HepG2 (cell line): Measurements from ENCODE around the gene TNFSF9. TPM values are rescaled to one million over a fixed set of nuclear protein-coding genes. Genes with fewer than 3 reads are reported as not detected.

ENCODE experiments used
- ATAC-seq: fragments of 200-7000 bp; cut with Tn5 transposase; 3 replicates; pipeline ENCODE4 v1.9.1; 2020; ENCODE audit warnings: mild to moderate bottlenecking, moderate library complexity
- BruUV-seq: library from RNA; stranded (reverse); fragments of 400-500 nt; replicated peaks from 2 replicates; lab custom pipeline; 2021; lab: Mats Ljungman, UMichigan
- CTCF ChIA-PET: fragments of 300-600 bp; formaldehyde crosslinking; extraction: SDS; loops from one replicate; lab custom pipeline; 2021; ENCODE audit warnings: low total read pairs, inconsistent platforms, low intra/inter-chr PET ratio; lab: Yijun Ruan, JAX
- POLR2A ChIA-PET: fragments of 350-600 bp; sonication (Branson Sonifier 250); formaldehyde crosslinking; loops from one replicate; lab custom pipeline; 2020; ENCODE audit warnings: antibody characterized with exemption, inconsistent platforms; lab: Yijun Ruan, JAX
- DNase-seq: peaks from one replicate; pipeline ENCODE4 v3.0.0-alpha.2; 2015; ENCODE audit warnings: low spot score
- FAIRE-seq: peaks from 3 replicates; lab custom pipeline; 2011; peaks lifted over from hg19 to GRCh38; lab: Jason Lieb, UNC
- H2AFZ ChIP-seq: one replicate; pipeline ENCODE4 v1.6.1; 2011; ENCODE audit warnings: low read length, inconsistent platforms
- H3K27ac ChIP-seq: fragments of 300-600 bp; 3 replicates; pipeline ENCODE4 v1.8.0; 2011; ENCODE audit warnings: mixed run types, mild to moderate bottlenecking, mixed read lengths, low read length, inconsistent platforms; ENCODE audit not compliant: insufficient read depth; ENCODE audit errors: extremely low read length
- H3K27me3 ChIP-seq, 2 experiments: fragments of 200-600 bp in 1 of 2; 2 replicates in 1 of 2; 3 replicates in 1 of 2; pipeline versions ENCODE4 v1.6.0 to v1.8.0; 2011; ENCODE audit warnings: low read length in 2 of 2, mild to moderate bottlenecking in 2 of 2, moderate library complexity in 2 of 2, inconsistent platforms in 1 of 2; ENCODE audit not compliant: insufficient read depth in 2 of 2, control insufficient read depth in 1 of 2
- H3K36me3 ChIP-seq, 2 experiments: fragments of 200-600 bp in 1 of 2; replicated peaks in 1 of 2; 2 replicates in 1 of 2; 3 replicates in 1 of 2; pipeline versions ENCODE4 v1.5.1 to v1.8.0; 2011; ENCODE audit warnings: low read length in 2 of 2, inconsistent platforms in 1 of 2; ENCODE audit not compliant: insufficient read depth in 2 of 2, control insufficient read depth in 1 of 2
- H3K4me1 ChIP-seq: 2 replicates; pipeline ENCODE4 v1.5.1; 2012; ENCODE audit warnings: low read length, inconsistent platforms; ENCODE audit not compliant: insufficient read depth
- H3K4me2 ChIP-seq: 2 replicates; pipeline ENCODE4 v1.6.0; 2011; ENCODE audit warnings: low read depth, low read length, inconsistent platforms
- H3K4me3 ChIP-seq, 3 experiments: fragments of 200-600 bp in 1 of 3; sonication (generic), shearing (Covaris generic) in 1 of 3; replicated peaks in 1 of 3; 2 replicates each; pipeline ENCODE4 v1.5.1; 2011 to 2016; ENCODE audit warnings: low read length in 3 of 3, inconsistent platforms in 2 of 3, low read depth in 2 of 3, mild to moderate bottlenecking in 2 of 3, control low read depth in 1 of 3, mixed read lengths in 1 of 3; ENCODE audit not compliant: insufficient read depth in 1 of 3
- H3K79me2 ChIP-seq: one replicate; pipeline ENCODE4 v1.6.1; 2011; ENCODE audit warnings: low read length, inconsistent platforms; ENCODE audit not compliant: insufficient read depth
- H3K9ac ChIP-seq: 2 replicates; pipeline ENCODE4 v1.6.0; 2011; ENCODE audit warnings: mild to moderate bottlenecking, low read depth, low read length, inconsistent platforms; ENCODE audit not compliant: insufficient read depth
- H3K9me3 ChIP-seq: 2 replicates; pipeline ENCODE4 v1.5.1; 2012; ENCODE audit warnings: mild to moderate bottlenecking, low read length
- H4K20me1 ChIP-seq: 2 replicates; pipeline ENCODE4 v1.6.0; 2011; ENCODE audit warnings: inconsistent platforms, mild to moderate bottlenecking, low read length, moderate library complexity; ENCODE audit not compliant: insufficient read depth
- AKNA ChIP-seq: sonication (generic); formaldehyde crosslinking; IDR thresholded peaks from 2 replicates; pipeline ENCODE4 v1.4.0; 2020; ENCODE audit warnings: missing genetic modification reagents, borderline replicate concordance
- CENPBD1 ChIP-seq: sonication (generic); formaldehyde crosslinking; IDR thresholded peaks from 2 replicates; pipeline ENCODE4 v1.8.0; 2022; ENCODE audit warnings: missing genetic modification reagents, low read depth, mild to moderate bottlenecking, borderline replicate concordance
- PCBP1 ChIP-seq: fragments of 200-400 bp; formaldehyde crosslinking; IDR thresholded peaks from 2 replicates; pipeline ENCODE4 v1.6.1; 2017; ENCODE audit warnings: mild to moderate bottlenecking, low read depth, low read length, borderline replicate concordance
- ZBTB43 ChIP-seq: sonication (generic); formaldehyde crosslinking; conservative IDR thresholded peaks from 2 replicates; pipeline ENCODE4 v1.4.0; 2020; ENCODE audit warnings: missing genetic modification reagents
- ZBTB49 ChIP-seq: sonication (generic); formaldehyde crosslinking; IDR thresholded peaks from 2 replicates; pipeline ENCODE4 v1.4.0; 2020; ENCODE audit warnings: missing genetic modification reagents, borderline replicate concordance
- ZNF687 ChIP-seq: sonication (generic); formaldehyde crosslinking; IDR thresholded peaks from 2 replicates; pipeline ENCODE4 v1.5.1; 2020; ENCODE audit warnings: mild to moderate bottlenecking, missing genetic modification reagents, moderate library complexity
- WGBS: methylation state at CpG from one replicate; pipeline ENCODE4 v1.1.6; 2017; ENCODE audit warnings: low lambda C conversion rate; 5-methylcytosine and 5-hydroxymethylcytosine counted together
- in situ Hi-C: cut with HindIII; loops from 2 replicates; pipeline ENCODE4 v1.10.0; 2017; ENCODE audit warnings: low pct_unique_long_range_greater_than_20kb; ENCODE audit not compliant: extremely low pct_ligation_motif_present
- intact Hi-C: fragments of 100-400 bp; cut with micrococcal nuclease; formaldehyde crosslinking; loops from one replicate; pipeline ENCODE4 v1.10.0; 2022; ENCODE audit not compliant: unreplicated experiment
- polyA plus RNA-seq, 8 experiments: library from polyadenylated mRNA; depleted of rRNA in 3 of 8; stranded (reverse) in 7 of 8; unstranded in 1 of 8; fragments of >200 nt; fragmentation: Illumina TruSeq in 4 of 8; extraction: Trizol in 4 of 8; gene quantifications; 2 replicates each; pipeline versions ENCODE4 v1.2.1 to v1.2.3, GENCODE V29; 2011 to 2016; ENCODE audit warnings: low read depth in 4 of 8, missing spikeins in 1 of 8, mixed read lengths in 1 of 8; ENCODE audit not compliant: insufficient read depth in 1 of 8
- total RNA-seq, 5 experiments: library from RNA; depleted of rRNA; stranded (reverse); fragments of >200 nt; fragmentation: Illumina TruSeq; extraction: Trizol; gene quantifications; 2 replicates each; pipeline ENCODE4 v1.2.3, GENCODE V29; 2016; ENCODE audit warnings: low read depth in 1 of 5

The TNFSF9 gene
- total and polyA plus RNA-seq, 2 of the 13 experiments (the other 11 are each of a cell fraction or from before 2014, with no cell fraction given), result 1.0 to 1.8 TPM

DNA sequence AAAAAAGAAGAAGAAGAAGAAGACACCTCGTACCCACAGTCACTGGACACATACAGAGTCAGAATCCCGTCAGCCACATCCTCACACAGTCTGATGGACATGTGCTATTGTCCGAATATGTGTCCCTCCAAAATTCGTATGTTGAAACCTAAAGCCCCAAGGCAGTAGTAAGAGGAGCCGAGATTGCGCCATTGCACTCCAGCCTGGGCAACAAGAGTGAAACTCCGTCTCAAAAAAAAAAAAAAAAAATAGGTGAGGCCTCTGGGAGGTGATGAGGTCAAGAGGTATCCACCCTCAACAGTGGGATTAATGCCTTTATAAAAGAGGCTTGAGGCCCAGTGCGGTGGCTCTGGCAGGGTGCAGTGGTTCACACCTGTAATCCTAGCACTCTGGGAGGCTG lies 46.6 kb upstream of the TNFSF9 start:
- no peak overlapping the region for H3K4me2 ChIP-seq
- H3K4me3 ChIP-seq, result no peak overlapping the region
- WGBS, result 52% methylated on average over 8 of the region's 8 CpGs
- no peak overlapping the region for H3K27ac ChIP-seq
- H3K4me1 ChIP-seq, result peaks cover 18% of the 10 kb centered on the region
- no TSS peak for BruUV-seq
- FAIRE-seq (no peak), DNase-seq (no peak), ATAC-seq (no peak)
- H3K36me3 ChIP-seq, result no peaks in the 10 kb centered on the region
- in situ Hi-C loops (no loop called here), intact Hi-C loops (loop anchor here (10.0 kb wide), 1 partner anchor 381 kb away; no protein-coding TSS in a partner anchor)
- no peaks in the 10 kb centered on the region for H3K79me2 ChIP-seq
- H3K9ac ChIP-seq, result no peak overlapping the region
- CTCF ChIA-PET, result no interaction called here
- H2AFZ ChIP-seq, result no peak overlapping the region
- H4K20me1 ChIP-seq, result no peaks in the 10 kb centered on the region
- POLR2A ChIA-PET, result no interaction called here
- peaks cover 0 to 10% of the 10 kb centered on the region in 2 experiments; a peak in 2 of 5 replicates for H3K27me3 ChIP-seq
- H3K9me3 ChIP-seq, result no peaks in the 10 kb centered on the region
- TF ChIP-seq ZNF687 (CRISPR knock-in tag), result no peak
- TF ChIP-seq ZBTB49 (CRISPR knock-in tag), result no peak
- no peak for TF ChIP-seq AKNA (CRISPR knock-in tag)
- no peak for TF ChIP-seq ZBTB43 (CRISPR knock-in tag)
- TF ChIP-seq CENPBD1 (CRISPR knock-in tag), result no peak
- no peak for TF ChIP-seq PCBP1
